ENCODE measurements around the gene F2.

DNA sequence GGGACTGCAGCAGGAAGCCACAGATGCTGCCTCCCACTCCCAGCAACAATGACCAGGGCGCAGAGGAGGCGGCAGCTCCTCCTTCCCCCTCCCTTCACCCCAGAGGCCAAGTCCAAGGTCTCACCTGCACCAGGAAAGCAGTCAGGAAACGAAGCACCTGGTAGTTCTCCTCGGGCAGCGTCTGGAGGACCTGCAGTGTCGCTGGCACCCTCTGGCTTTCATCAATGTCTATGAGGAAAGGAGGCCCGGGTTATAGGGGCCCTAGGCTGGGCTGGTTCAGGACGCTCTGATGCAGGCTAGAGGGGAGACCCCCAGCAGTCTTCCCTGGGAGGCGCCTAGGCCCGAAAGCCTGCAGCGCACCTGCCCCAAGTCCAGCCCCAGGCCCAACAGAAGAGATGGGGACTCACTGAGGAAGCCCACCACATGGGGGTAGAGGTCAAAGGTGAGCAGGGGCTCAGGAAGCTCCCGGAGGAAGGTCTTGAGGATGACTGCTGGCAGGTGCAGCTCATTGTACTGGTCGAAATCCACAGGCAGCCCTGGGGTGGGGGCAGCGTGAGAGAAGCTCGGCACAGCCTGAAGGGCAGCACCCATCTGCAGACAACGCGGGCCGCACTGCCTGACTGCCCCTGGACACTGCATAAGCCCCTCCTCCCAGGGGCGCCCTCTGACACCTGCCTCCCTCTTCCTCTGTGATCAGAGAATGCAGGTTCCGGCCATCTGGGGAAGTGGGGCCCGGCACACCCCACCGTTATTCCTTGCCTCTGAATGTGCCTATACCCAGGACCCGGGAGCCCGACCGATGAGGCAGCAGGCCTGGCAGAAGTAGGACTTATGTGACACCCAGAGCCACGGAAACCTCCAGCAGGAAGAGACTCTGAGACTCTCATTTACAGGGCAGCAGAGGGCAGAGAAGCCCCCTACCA lies 39.5 kb upstream of the F2 start:
- TF ChIP-seq EZH2phosphoT487 (IDR thresholded peaks at IDR 0.05; ENCODE audit: insufficient read depth, low read depth), result no peak
- TF ChIP-seq EZH2 (IDR thresholded peaks at IDR 0.05; ENCODE audit: insufficient read depth, poor library complexity, severe bottlenecking), result no peak
